ENCODE measurements around the gene VAC14.

The VAC14 gene

DNA sequence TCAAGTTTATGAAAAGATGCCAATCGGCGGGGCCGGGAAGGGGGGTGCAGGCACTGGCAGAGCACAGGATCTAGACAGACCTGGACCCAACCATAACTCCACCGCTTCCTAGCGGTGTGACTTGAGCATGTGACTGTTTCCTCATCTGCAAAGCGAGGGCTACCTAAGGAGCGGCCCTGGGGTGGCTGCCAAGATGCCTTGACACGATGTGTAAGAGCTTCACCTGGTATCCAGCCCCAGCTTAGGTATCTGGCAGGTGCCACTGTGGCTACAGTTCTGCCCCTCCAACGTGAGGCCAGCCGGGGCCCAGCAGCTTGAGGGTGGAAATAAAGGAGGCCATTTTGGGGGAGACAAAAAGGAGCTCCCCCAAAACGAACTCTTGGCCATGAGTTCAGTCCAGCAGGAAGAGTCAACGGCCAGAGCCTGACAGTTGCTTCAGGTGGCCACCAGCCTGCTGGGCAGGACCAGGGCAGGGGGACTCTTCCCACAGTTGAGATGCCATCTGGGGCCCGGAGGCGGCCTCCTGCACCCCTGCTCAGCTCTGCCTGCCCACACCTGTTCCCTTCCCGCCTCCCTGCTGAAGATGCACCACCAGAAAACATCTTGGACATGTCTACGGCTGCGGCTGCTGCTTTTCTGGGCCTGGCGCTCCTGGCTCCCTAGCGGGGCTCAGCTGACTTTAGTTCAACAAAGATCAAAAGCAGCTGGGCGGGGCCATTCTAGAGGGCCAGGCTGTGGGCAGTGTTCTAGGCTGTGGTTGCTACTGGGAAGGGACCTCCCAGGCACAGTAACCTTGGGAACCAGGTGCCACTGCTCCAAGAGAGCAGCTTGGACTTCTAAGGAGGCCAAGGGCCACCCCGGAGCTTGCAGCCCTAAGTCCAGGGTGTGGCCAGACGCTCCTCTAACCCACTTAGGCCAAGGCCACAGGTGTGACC lies 111.7 kb downstream of the VAC14 start:
- no peak for FAIRE-seq

DNA sequence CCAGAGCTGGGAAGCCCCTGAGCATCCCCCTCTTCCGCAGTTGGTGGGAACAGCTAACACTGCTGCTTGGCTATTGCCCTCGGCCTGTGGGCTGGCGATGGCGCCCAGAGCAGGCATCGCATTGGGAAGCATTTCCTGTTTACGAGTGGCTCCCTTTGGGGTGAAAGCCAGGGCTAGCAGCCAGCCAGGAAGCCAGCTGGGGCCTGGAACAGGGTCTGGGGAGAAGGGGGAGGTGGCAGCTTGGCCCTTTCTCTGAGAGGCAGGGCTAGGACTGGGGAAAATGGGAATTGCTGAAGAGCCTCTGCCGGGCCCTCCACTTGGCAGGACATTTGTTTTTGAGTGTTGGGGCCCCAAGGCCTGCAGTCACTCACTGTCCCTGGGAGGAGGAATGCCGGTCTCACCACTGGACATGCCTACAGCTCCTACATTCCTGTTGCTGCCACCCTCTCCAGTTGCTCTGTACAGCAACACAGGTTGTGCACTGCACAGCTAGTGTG lies 112.7 kb downstream of the VAC14 start:
- FAIRE-seq = no peak

DNA sequence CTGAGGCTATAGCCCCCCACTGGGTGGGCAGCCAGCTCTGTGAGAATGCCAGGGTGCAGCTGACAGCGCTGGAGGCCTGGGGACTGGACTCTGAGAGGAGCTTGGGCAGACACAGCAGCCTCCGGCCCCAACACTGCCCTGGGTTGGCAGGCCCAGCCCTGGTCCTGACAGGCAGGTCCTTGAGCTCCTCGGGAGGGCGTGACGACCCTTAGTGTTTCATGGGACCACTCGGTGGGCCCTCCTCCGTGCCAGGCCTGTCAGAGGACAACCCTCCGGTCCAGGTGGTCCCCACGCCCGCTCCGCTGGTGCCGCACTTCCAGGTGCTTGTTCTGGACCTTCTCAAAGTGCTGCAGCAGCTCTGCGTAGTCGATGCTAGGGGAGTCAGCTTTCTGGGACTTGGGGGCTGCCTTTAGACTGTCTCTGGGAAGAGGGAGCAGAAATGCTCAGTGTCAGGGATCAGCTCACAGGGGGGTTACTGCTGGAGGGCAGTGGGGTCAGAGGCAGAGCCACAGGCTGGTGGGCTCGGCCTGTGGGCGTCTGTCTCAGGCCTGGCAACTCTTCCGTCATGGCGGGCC lies 113.2 kb downstream of the VAC14 start:
- FAIRE-seq = no peak

DNA sequence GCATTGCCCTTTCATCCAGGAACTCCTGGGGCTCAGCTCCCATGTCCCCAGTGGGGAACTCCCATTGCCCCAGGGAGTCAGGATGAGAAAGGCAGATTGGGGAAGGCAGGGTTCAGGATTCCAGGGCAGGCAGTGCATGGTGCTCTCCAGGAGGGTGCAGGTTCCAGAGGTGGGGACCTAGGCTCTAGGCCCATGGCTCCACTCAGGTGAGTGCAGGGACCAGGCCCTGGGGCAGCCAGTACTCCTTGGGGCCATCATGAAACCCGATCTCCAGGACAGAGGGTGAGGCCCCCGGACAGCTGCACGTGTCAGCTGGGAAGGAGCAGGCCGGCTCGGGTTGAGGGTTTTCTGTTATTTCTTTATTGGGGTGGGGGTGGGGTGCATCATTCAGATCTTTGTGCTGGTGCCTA lies 113.9 kb downstream of the VAC14 start:
- no peak for FAIRE-seq

DNA sequence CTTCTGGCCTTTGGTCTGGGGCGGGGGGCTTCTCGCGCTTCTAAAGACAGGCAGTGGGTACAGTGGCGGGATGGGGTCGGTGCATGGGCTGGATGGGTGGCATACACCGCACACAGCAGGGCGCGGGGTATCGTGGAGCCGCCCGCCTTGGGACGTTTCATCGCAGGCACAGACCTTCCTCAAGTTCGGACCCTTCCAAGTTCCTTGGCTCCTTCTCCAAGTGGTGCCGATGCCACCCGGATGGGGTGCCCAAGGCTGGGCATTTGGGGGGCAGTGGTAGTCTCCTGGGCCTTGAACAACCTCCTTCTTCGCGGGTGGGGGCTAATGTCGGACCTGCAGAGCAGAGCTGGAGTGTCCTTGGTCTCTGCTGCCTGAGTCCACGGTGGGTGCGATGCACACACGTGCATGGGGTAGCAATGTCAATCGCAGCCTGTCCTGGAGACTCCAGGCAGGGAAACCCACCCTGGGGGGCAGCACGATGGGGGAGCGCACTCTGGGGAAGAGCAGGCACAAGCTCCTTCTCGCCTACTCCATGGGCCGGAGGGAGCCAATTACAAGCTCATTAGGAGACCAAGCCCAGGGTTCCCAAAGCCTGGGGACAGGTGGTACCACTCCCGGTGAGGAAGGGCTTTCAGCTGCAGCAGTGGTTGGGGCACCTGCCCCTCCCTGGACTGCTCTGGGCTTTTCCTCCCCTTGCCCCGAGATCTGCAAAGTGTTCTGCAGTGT lies 114.4 kb downstream of the VAC14 start:
- FAIRE-seq = no peak

DNA sequence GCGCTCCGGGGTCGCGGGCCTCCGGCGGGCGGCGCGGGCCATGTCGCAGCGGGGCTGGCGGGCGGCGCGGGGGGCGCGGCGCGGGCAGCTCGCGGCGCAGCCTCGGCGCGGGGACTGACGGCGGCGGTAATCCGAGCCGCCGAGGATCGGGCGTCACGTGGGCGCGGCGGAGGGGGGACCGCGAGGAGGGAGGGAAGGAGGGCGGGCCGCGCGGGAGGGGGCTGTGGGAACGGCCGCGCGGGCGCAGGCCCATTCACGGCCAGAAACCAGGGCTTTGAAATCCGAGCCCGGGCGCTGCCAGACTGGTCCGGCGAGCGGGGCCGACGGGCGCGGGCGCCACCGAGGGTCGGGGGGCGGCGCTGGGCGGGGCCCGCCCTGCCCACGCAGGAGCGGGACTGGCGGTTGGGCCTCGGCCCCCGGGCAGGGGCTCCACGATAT lies 115.0 kb downstream of the VAC14 start, which contains the start of gene MTSS2:
MTSS2 (minus strand) TSS at position 116 of the 438 bp plus-strand sequence. CDS start 262 bp downstream, outside the sequence.
- no peak for FAIRE-seq

DNA sequence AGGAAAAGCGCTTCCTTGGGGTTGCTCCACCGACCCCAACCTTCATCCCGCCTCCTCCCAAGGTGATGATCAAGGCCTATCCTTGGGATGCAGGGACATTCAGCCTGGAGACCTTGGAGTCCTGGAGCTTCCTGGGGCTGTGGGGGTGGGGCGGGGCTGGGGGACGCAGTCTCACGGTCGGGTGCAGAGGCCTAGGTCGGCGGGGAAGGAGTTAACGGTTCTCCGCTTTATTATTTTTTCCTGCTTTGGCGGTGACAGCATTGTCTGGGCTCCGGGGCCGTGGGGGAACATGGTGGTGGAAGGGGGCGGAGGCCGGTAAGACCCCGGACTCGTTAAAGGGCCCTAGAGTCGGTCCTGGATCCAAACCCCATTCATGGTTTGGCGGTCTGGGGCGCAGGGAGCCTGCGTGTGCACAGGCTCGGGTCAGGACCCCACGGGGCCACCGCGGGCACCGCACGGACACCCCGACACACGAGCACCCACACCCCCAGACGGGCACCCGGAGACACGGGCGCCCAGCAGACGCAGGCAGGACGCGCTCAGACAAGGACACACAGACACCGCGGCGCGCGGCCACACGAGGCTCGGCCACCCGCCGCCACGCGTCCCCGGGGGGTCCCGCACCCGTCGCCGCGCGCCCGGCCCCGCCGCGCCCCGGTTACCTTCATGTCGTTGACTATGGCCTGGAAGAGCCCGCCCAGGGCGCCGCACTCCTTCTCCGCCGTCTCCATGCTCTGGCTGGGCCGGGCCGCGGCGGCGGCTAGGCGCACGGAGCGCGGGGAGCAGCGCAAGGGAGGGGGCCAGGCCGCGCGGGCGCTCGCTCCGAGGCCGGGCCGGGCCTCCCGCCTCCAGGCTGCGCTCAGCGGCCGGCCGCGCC lies 115.7 kb downstream of the VAC14 start:
- FAIRE-seq = no peak

DNA sequence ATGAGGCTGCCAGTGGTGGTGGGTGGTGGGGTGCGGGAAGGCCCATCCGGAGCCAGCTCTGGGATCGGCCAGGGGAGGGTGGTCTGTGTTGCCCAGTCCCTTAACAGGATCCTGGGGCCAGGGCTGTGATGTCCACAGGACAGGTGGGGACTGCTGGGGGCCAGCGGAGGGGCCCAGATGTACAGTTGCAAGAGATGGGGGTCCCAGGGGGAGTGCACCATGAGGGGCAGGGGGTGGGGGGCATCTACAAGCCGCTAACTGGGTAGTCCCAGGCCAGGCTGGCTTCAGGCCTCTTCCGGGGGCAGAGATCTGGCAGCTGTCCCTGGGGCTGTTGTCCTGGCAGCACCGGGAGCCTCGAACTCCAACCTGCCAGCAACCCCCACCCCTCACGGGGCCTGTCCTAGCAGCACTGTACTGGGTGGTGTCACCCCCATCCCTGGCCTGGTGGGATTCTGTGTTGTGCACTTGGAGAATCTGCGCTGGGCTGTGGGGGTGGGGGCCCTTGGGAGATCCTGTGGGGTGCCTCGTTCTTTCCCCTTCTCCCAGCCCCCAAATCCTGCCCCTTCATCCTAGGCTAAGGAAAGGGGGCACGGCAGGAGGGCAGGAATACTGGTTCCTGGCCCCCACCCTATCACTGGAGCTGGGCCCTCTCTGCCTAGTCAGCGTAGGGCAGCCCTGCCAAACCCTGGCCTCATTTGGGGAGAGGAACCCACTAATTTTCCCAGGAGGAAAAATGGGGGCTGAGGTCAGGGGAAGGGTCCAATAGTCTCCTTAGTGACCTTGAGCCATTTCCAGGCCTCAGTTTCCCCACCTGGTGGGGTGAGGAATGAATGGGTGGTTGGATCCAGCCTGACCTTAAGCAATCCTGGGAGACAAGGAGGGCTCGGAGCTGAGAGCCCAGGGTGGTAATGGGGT lies 116.6 kb downstream of the VAC14 start:
- no peak for FAIRE-seq

DNA sequence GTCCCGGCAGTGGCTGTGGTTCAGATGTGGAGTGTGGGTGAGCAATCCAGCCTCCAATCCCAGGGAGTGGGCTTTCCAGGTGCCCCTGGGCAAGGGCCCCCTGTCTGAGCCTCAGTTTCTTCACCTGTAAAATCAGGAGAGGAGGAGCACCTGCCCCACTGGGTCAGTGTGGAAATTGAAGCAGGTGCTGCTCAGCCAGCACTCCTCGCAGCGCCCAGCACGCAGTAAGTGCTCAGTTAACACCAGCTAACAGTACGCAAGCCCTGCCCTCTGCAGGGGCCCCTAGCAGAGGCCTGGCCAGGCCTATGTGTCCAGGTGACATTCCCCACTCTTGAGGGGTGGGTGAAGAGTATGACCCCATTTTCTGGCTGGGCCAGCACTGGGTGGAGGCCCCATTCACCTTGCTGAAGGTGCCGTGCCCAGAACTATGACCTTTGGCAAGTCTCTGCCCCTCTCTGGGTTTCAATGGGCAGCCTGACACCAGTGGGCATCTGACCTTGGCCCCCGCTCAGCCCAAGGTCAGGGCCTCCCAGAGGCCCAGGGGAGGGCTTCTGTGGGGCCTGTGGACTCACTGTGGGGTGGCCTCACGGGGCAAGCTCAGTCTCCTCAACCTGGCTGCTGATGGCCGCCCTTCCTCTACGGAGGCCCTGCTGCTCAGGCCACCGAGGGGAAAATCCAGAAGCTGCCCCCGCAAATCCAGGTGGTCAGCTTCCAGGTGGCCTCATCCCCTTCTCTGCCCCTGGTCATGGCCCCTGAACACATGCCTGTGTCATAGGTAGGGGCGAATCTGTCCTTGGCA lies 117.6 kb downstream of the VAC14 start:
- FAIRE-seq = no peak

DNA sequence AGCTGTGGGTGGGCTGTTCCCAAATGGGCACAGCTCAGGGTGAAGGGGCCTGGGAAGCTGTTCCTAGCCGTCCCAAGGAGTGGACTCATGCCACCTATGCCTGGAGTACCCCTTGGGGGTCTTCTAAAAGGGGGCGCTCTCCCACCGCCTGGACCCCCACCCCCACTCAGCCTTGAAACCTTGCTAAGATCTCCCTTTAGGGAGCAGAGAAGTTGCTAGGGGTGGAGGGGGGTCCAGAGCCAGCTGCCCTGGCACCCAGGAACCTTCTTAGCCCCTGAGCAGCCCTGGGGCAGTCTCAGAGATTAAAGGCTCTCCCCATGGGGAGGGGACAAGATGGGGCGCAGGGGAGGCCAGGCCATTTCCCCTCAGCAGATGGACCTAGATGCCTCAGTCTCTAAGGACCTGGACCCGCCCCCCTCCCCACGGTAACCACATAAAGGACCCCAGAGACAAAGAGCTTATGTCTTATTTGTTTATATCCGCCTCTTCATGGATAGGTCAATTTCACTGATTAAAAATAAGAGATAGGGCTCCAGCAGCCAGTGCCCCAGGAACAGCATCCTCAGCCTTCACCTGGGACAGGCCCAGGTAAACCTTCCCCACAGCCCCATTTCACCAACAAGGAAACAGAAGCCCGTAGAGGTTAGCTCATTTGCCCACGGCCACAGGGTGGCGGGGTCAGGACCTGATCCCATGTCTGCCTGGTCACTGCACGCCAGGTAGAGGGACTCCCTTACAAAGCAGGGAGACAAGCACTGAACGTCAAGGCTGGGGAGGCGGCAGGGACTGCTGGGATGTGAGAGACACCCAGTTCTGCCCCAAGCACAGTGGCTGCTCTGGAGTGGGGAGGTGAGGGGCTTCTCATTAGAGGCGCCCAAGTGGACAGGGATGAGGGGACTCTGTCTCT lies 118.5 kb downstream of the VAC14 start:
- FAIRE-seq = no peak

DNA sequence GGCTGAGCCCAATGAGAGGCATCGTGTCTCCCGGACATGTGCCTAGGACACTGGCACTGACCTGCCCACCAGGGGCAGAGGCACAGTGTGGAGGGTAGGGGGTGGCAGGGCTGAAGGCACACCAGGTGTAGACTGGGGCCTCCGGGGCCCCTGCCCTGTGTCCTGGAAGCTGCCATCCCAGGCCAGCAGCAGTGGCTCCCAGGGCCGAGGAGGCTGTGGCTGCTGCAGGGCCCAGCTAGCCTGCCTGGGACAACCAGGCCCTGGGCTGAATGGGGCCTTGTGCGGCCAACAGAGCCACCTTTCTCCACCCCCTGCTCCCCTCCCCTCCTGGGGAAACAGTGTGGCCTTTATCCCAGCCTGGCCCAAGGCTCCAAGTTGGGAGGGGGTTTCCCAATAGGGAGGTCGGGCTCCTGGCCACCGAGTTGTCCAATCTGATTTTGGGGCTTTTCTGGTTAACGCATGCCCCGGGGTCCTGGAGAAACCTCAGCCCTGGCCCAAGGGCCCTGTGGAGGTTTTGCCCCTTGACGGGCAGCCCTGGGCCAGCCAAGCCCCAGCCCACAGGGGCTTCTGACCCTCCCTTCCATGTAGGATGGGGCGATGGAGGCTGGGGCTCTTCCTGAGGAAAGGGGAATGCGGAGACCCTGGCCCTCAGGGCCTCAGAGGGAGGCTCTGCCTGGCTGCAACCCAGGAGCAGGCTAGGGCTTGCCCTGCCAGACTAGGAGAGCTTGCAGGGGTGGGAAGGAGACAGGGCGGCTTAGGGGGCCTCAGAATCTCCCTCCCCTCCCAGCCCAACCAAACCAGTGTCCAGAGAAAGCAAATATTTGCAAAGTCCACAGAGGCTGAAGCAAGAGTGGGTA lies 119.3 kb downstream of the VAC14 start:
- no peak for FAIRE-seq

DNA sequence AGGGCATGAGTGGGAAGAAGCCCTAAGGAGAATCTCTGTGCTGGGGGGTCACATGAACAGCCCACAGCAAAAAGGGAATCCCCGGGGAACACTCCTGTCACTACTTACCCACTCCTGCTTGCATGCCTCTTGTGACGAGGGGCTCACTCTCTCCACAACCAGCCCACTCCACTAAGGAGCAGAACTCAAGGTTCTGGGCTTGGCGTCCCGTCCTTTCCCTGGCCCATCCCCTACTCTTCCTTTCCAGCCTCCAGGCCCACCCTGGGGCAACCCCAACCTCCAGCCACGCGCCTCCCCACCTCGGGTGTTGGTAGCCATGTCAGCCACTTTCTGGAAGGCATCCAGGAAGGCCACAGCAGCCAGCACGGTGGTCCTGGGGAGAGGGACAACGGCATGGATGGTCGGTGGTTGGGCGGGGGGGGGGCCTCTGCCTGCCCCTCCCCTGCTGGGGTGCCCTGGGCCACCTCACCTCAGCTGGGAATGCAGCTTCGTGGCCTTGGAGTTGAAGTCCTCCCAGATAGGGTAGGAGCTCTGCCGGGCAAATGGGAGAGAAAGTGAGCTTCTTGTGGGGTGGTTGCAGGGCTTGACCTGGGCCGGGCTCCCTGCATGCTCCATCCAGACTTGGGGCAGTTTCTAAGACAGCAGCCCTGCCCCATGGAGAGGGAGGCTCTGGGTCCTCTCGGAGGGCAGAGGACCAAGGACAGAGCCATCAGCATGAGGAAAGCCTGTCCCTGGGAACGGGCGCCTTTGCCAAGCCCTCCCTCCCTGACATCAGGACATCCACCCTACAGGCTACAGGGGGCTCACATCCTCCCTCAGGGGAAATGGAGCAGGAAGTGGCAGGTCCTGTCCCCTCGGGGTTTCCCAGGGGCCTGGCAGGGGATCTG lies 120.2 kb downstream of the VAC14 start:
- no peak for FAIRE-seq

DNA sequence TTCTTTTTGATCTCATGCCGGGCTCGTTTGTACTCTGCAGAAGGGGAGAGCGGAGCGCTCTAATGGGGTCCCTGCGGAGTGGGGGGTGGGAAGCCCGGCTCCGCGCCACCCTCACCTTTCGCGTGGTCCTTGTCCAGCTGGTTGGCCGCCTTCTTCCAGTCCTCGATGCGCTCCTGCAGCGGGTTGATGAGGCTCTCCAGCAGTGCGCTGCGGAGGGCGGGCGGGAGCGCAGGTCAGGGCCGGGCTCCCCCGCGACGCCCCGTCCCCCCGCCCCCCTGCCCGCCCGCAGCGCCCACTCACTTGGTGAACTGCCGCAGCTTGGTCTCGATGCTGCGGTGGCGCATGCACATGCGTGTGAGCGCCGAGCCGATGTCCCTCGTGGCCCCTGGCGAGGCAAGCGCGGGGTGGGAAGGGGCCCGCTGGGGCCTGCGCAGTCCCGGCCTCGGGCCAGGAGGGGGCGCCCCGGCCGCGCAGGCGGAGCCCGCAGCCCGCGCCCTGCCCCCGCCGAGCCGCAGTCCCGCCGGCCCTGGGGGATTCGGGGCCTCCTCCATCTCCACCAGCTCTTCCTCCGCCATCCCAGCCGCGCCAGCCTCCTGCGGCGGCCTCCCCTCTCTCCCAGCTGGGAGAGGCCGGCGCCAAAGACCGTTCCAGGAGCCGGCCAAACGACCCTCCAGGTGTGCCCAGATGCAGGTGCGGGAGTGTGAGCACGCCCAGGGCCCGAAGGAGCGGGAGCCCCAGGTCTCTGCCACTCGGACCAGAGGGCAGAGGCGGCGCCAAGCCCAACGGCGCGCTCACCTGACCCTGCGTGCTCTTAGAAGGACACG lies 121.1 kb downstream of the VAC14 start:
- FAIRE-seq = no peak

DNA sequence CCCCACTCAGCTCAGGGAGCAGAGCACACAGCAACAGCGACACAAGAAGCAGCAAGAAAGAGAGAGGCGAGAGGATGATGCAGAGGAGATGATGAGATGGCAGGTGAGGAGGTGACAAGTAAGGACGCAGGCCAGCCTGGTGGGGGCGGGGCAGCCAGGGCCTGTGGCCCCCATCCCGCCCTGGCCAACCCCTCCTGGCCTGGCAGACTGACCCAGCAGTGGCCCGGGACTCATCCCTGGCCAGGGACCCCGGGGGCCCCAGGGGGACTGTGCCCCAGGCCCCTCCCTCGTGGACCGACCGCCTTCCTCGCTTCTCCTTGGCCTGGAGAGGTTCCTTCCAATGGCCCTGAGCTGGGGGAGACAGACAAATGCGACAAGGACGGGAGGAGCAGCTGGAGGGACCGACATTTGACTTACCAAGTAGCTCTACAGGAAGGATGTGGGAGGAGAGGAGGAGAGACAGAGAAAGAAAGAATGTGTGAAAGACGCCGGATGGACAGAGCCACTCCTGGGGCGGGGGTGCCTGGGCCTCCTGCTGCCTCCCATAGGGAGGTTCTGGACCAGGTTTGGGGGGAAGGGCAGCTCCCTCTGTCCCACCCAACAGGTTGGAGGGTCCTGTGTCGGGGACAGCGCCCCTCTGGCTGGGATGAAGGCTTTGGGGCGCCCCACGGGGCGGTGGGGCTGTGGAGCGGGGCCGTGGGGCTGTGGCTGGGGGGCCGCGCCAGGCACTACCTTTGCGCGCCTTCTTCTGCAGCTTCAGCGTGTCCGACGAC lies 121.9 kb downstream of the VAC14 start:
- FAIRE-seq = no peak

All from endometrium (tissue), 2 donors.